Thymus (tissue), 14 donors: ENCODE measurements around the gene MLKL. TPM values are rescaled to one million over a fixed set of nuclear protein-coding genes. Genes with fewer than 3 reads are reported as not detected.

Experiments used
- DNase-seq, 9 donors: peaks; one replicate each; pipeline ENCODE4 v3.0.0-alpha.2; 2013; ENCODE audit warnings: low spot score in 9 of 9, low read depth in 6 of 9, missing footprints in 1 of 9
- H3K27ac ChIP-seq, 2 donors: one replicate each; pipeline ENCODE4 v1.5.1; 2013; ENCODE audit warnings: control low read depth in 1 of 2, low read depth in 1 of 2, low read length in 1 of 2, mild to moderate bottlenecking in 1 of 2, moderate library complexity in 1 of 2
- H3K27me3 ChIP-seq, 2 donors: one replicate each; pipeline ENCODE4 v1.5.1; 2013; ENCODE audit warnings: low read length in 1 of 2; ENCODE audit not compliant: control insufficient read depth in 2 of 2, insufficient read depth in 1 of 2
- H3K36me3 ChIP-seq, 2 donors: one replicate each; pipeline ENCODE4 v1.5.1; 2013; ENCODE audit warnings: low read length in 1 of 2, mild to moderate bottlenecking in 1 of 2, moderate library complexity in 1 of 2; ENCODE audit not compliant: control insufficient read depth in 2 of 2, insufficient read depth in 2 of 2
- H3K4me1 ChIP-seq, 2 donors: one replicate each; pipeline ENCODE4 v1.5.1; 2013; ENCODE audit warnings: low read length in 2 of 2; ENCODE audit not compliant: control insufficient read depth in 2 of 2, insufficient read depth in 2 of 2
- H3K4me3 ChIP-seq, 2 donors: one replicate each; pipeline ENCODE4 v1.5.1; 2013; ENCODE audit warnings: low read length in 2 of 2, control low read depth in 1 of 2, mild to moderate bottlenecking in 1 of 2
- H3K9me3 ChIP-seq, 2 donors: one replicate each; pipeline ENCODE4 v1.5.1; 2013; ENCODE audit warnings: low read length in 1 of 2, mild to moderate bottlenecking in 1 of 2; ENCODE audit not compliant: control insufficient read depth in 2 of 2, insufficient read depth in 1 of 2
- WGBS: extraction: QIAGEN DNeasy Blood & Tissue Kit; methylation state at CpG from one replicate; pipeline ENCODE4 v1.1.7; 2013; 5-methylcytosine and 5-hydroxymethylcytosine counted together
- long read RNA-seq, 10 donors: transcript quantifications; one replicate each; lab custom pipeline, GENCODE V29; 2026
- polyA plus RNA-seq: library from polyadenylated mRNA; stranded (reverse); fragments of 200-250 nt; gene quantifications from one replicate; pipeline ENCODE4 v1.2.3, GENCODE V29; 2013
- total RNA-seq: library from RNA; stranded (reverse); fragments of 120-200 nt; gene quantifications from one replicate; pipeline ENCODE4 v1.2.4, GENCODE V29; 2013
- donor health status: healthy.

Gene MLKL
- total RNA-seq, result 11.2 TPM
- 34.4 TPM for polyA plus RNA-seq
- long read RNA-seq, donor 1, result 0 reads
- long read RNA-seq, donor 2, result 0 reads
- long read RNA-seq, donor 3, transcript MLKL-202 (11 exons, 2,523 nt), result major isoform, 5 of 10 reads
- long read RNA-seq, donor 3, partial matches to known transcripts, result 5 of 10 reads
- long read RNA-seq, donor 3, other reads (novel, unspliced or antisense), result 0 of 10 reads
- long read RNA-seq, donor 4, partial matches to known transcripts, result 0 of 1 reads
- long read RNA-seq, donor 4, other reads (novel, unspliced or antisense), result 0 of 1 reads
- long read RNA-seq, donor 5, partial matches to known transcripts, result 0 of 1 reads
- long read RNA-seq, donor 5, other reads (novel, unspliced or antisense), result 0 of 1 reads
- long read RNA-seq, donor 6, partial matches to known transcripts, result 5 of 5 reads
- long read RNA-seq, donor 6, other reads (novel, unspliced or antisense), result 0 of 5 reads
- long read RNA-seq, donor 7, partial matches to known transcripts, result 7 of 8 reads
- long read RNA-seq, donor 7, other reads (novel, unspliced or antisense), result 0 of 8 reads
- long read RNA-seq, donor 8, partial matches to known transcripts, result 0 of 1 reads
- long read RNA-seq, donor 8, other reads (novel, unspliced or antisense), result 0 of 1 reads
- long read RNA-seq, donor 9, result 0 reads
- long read RNA-seq, donor 10, result 0 reads

GRCh38 chr16:74700438-74701225, at the start of gene MLKL:
MLKL (minus strand) TSS chr16:74700862; CDS start chr16:74695757, 5,105 bp downstream.
- Histone ChIP-seq H3K27me3 (no peaks in the 10 kb centered on the region), H3K36me3 (no peaks in the 10 kb centered on the region), H3K9me3 (no peaks in the 10 kb centered on the region), H3K27ac (peak within 1 kb of the TSS; percentile 79 to 94), H3K4me1 (peaks cover 3 to 20% of the 10 kb centered on the region in 2 donors), H3K4me3 (peak within 1 kb of the TSS; percentile 71 to 84)
- DNase-seq, result peak in 8 of 9 donors; percentile 25 to 71 (median 38)
- WGBS, result under 1% methylated on average over 35 of the region's 35 CpGs

- peaks cover 0 to 18% of the 10 kb centered on the region in 2 donors for H3K4me1 ChIP-seq
- no peaks in the 10 kb centered on the region for H3K9me3 ChIP-seq
- H3K36me3 ChIP-seq, result no peaks in the 10 kb centered on the region
- no peak for DNase-seq
- no peak overlapping the region for H3K27ac ChIP-seq
- no peak overlapping the region for H3K4me3 ChIP-seq
- WGBS, result 80% methylated on average over 20 of the region's 20 CpGs
- H3K27me3 ChIP-seq, result no peaks in the 10 kb centered on the region
Observed at GRCh38 chr16:74749291-74750055, 48.8 kb upstream of the MLKL start.

- peaks cover 0 to 20% of the 10 kb centered on the region in 2 donors for H3K4me1 ChIP-seq
- no peak for DNase-seq
- H3K36me3 ChIP-seq, result no peaks in the 10 kb centered on the region
- no peak overlapping the region for H3K4me3 ChIP-seq
- H3K27me3 ChIP-seq, result no peaks in the 10 kb centered on the region
- H3K9me3 ChIP-seq, result no peaks in the 10 kb centered on the region
- WGBS, result 96% methylated on average over 19 of the region's 19 CpGs
- H3K27ac ChIP-seq, result no peak overlapping the region
Observed at GRCh38 chr16:74748616-74749026, 48.0 kb upstream of the MLKL start.

GRCh38 chr16:74747716-74748615, 47.3 kb upstream of the MLKL start:
- no peak for DNase-seq
- Histone ChIP-seq H3K27me3 (no peaks in the 10 kb centered on the region), H3K27ac (no peak overlapping the region), H3K36me3 (no peaks in the 10 kb centered on the region), H3K4me3 (no peak overlapping the region), H3K4me1 (peaks cover 4 to 26% of the 10 kb centered on the region in 2 donors), H3K9me3 (no peaks in the 10 kb centered on the region)
- 93% methylated on average over 32 of the region's 32 CpGs for WGBS

- WGBS, result 96% methylated on average over 7 of the region's 7 CpGs
Observed at GRCh38 chr16:74745926-74746325, 45.3 kb upstream of the MLKL start.

GRCh38 chr16:74745109-74745615, 44.5 kb upstream of the MLKL start:
- no peak overlapping the region for H3K27ac ChIP-seq
- H3K36me3 ChIP-seq, result no peaks in the 10 kb centered on the region
- no peak for DNase-seq
- H3K4me1 ChIP-seq, result peaks cover 12 to 42% of the 10 kb centered on the region in 2 donors
- WGBS, result 96% methylated on average over 10 of the region's 10 CpGs
- H3K4me3 ChIP-seq, result no peak overlapping the region
- no peaks in the 10 kb centered on the region for H3K9me3 ChIP-seq
- H3K27me3 ChIP-seq, result no peaks in the 10 kb centered on the region

More at GRCh38 chr16:74745926-74746325, 45.3 kb upstream of the MLKL start:
- Histone ChIP-seq H3K36me3 (no peaks in the 10 kb centered on the region), H3K4me3 (no peak overlapping the region), H3K27me3 (no peaks in the 10 kb centered on the region), H3K9me3 (no peaks in the 10 kb centered on the region), H3K4me1 (peaks cover 8 to 38% of the 10 kb centered on the region in 2 donors), H3K27ac (no peak overlapping the region)
- no peak for DNase-seq

GRCh38 chr16:74744566-74744965, 43.9 kb upstream of the MLKL start:
- no peak for DNase-seq
- H3K4me3 ChIP-seq, result no peak overlapping the region
- WGBS, result 97% methylated on average over 4 of the region's 4 CpGs
- H3K4me1 ChIP-seq, result peaks cover 12 to 38% of the 10 kb centered on the region in 2 donors
- peak overlapping the region in 1 of 2 donors; percentile 34 for H3K27ac ChIP-seq
- H3K27me3 ChIP-seq, result no peaks in the 10 kb centered on the region
- no peaks in the 10 kb centered on the region for H3K36me3 ChIP-seq
- no peaks in the 10 kb centered on the region for H3K9me3 ChIP-seq
